ENCODE data around the gene RAPH1.

RAPH1 gene

GRCh38 chr2:203567691-203568090 lies 32.6 kb upstream of the RAPH1 start:
- DNase-seq = no peak
- Histone ChIP-seq H3K4me3 (ENCODE audit: low read depth, low read length) (no peak overlapping the region), H3K9me3 (no peaks in the 10 kb centered on the region), H3K4me1 (no peaks in the 10 kb centered on the region), H3K27me3 (no peaks in the 10 kb centered on the region), H3K36me3 (no peaks in the 10 kb centered on the region)
- no peak for TF ChIP-seq CTCF (IDR thresholded peaks at IDR 0.05; ENCODE audit: low read depth, low read length)

- no peak for TF ChIP-seq CTCF (IDR thresholded peaks at IDR 0.05; ENCODE audit: low read depth, low read length)
- DNase-seq = no peak
Measured at GRCh38 chr2:203566161-203566560, 31.1 kb upstream of the RAPH1 start.

GRCh38 chr2:203565076-203565475 lies 30.0 kb upstream of the RAPH1 start:
- Histone ChIP-seq H3K27me3 (no peaks in the 10 kb centered on the region), H3K36me3 (no peaks in the 10 kb centered on the region), H3K9me3 (no peaks in the 10 kb centered on the region), H3K4me3 (ENCODE audit: low read depth, low read length) (no peak overlapping the region), H3K4me1 (no peaks in the 10 kb centered on the region)
- TF ChIP-seq CTCF (IDR thresholded peaks at IDR 0.05; ENCODE audit: low read depth, low read length) = no peak
- no peak for DNase-seq

More at GRCh38 chr2:203566161-203566560, 31.1 kb upstream of the RAPH1 start:
- H3K4me3 ChIP-seq (ENCODE audit: low read depth, low read length) = no peak overlapping the region
- H3K36me3 ChIP-seq = no peaks in the 10 kb centered on the region
- H3K27me3 ChIP-seq = no peaks in the 10 kb centered on the region
- no peaks in the 10 kb centered on the region for H3K9me3 ChIP-seq
- H3K4me1 ChIP-seq = no peaks in the 10 kb centered on the region

GRCh38 chr2:203562268-203562667 lies 27.2 kb upstream of the RAPH1 start:
- Histone ChIP-seq H3K27me3 (no peaks in the 10 kb centered on the region), H3K9me3 (no peaks in the 10 kb centered on the region), H3K36me3 (no peaks in the 10 kb centered on the region), H3K4me3 (ENCODE audit: low read depth, low read length) (no peak overlapping the region), H3K4me1 (no peaks in the 10 kb centered on the region)
- no peak for DNase-seq
- no peak for TF ChIP-seq CTCF (IDR thresholded peaks at IDR 0.05; ENCODE audit: low read depth, low read length)

GRCh38 chr2:203559641-203560040 lies 24.5 kb upstream of the RAPH1 start:
- DNase-seq = no peak

GRCh38 chr2:203553784-203554183 lies 18.7 kb upstream of the RAPH1 start:
- no peak for DNase-seq
- Histone ChIP-seq H3K36me3 (no peaks in the 10 kb centered on the region), H3K4me3 (ENCODE audit: low read depth, low read length) (no peak overlapping the region), H3K9me3 (no peaks in the 10 kb centered on the region), H3K4me1 (no peaks in the 10 kb centered on the region), H3K27me3 (no peaks in the 10 kb centered on the region)
- TF ChIP-seq CTCF (IDR thresholded peaks at IDR 0.05; ENCODE audit: low read depth, low read length) = no peak

More at GRCh38 chr2:203559641-203560040, 24.5 kb upstream of the RAPH1 start:
- H3K27me3 ChIP-seq = no peaks in the 10 kb centered on the region
- H3K4me3 ChIP-seq (ENCODE audit: low read depth, low read length) = no peak overlapping the region
- TF ChIP-seq CTCF (IDR thresholded peaks at IDR 0.05; ENCODE audit: low read depth, low read length) = no peak
- H3K4me1 ChIP-seq = no peaks in the 10 kb centered on the region
- no peaks in the 10 kb centered on the region for H3K9me3 ChIP-seq
- no peaks in the 10 kb centered on the region for H3K36me3 ChIP-seq

All from BE2C (cell line).